Smooth muscle cell (in vitro differentiated cells): Measurements from ENCODE around the gene TMEM115. TPM values are rescaled to one million over a fixed set of nuclear protein-coding genes. Genes with fewer than 3 reads are reported as not detected.

Experiments used
- DNase-seq: peaks from one replicate; lab custom pipeline; 2025; ENCODE audit not compliant: unreplicated experiment; lab: John Stamatoyannopoulos, UW
- H2AFZ ChIP-seq: fragments of 200-600 bp; sonication (generic); 2 replicates; pipeline ENCODE4 v1.6.0; 2016; ENCODE audit warnings: antibody characterized with exemption, low read depth, mild to moderate bottlenecking
- H3F3A ChIP-seq: fragments of 200-600 bp; sonication (generic); 2 replicates; pipeline ENCODE4 v1.6.0; 2017; ENCODE audit warnings: antibody characterized with exemption, low read depth
- H3K27ac ChIP-seq: fragments of 200-600 bp; sonication (generic); 2 replicates; pipeline ENCODE4 v1.5.1; 2016; ENCODE audit warnings: low read depth, mild to moderate bottlenecking
- H3K27me3 ChIP-seq: fragments of 200-600 bp; sonication (generic); 2 replicates; pipeline ENCODE4 v1.6.1; 2016; ENCODE audit warnings: low read depth, mild to moderate bottlenecking
- H3K36me3 ChIP-seq: fragments of 200-600 bp; sonication (generic); 2 replicates; pipeline ENCODE4 v1.5.1; 2016; ENCODE audit warnings: low read depth
- H3K4me1 ChIP-seq: fragments of 200-600 bp; sonication (generic); 2 replicates; pipeline ENCODE4 v1.5.1; 2016; ENCODE audit warnings: low read depth
- H3K4me2 ChIP-seq: fragments of 200-600 bp; sonication (generic); 2 replicates; pipeline ENCODE4 v1.6.0; 2016; ENCODE audit warnings: mild to moderate bottlenecking
- H3K4me3 ChIP-seq: fragments of 200-600 bp; sonication (generic); 2 replicates; pipeline ENCODE4 v1.5.1; 2016; ENCODE audit warnings: mild to moderate bottlenecking
- H3K79me2 ChIP-seq: fragments of 200-600 bp; sonication (generic); 2 replicates; pipeline ENCODE4 v1.6.0; 2016; ENCODE audit warnings: low read depth, mild to moderate bottlenecking
- H3K9ac ChIP-seq: fragments of 200-600 bp; sonication (generic); 2 replicates; pipeline ENCODE4 v1.6.0; 2016; ENCODE audit warnings: low read depth
- H3K9me3 ChIP-seq: fragments of 200-600 bp; sonication (generic); replicated peaks from 2 replicates; pipeline ENCODE4 v1.5.1; 2016; ENCODE audit warnings: low read depth
- H4K20me1 ChIP-seq: fragments of 200-600 bp; sonication (generic); 2 replicates; pipeline ENCODE4 v1.6.0; 2016; ENCODE audit warnings: low read depth
- WGBS: methylation state at CpG from one replicate; pipeline ENCODE4 v1.1.7; 2016; ENCODE audit warnings: low lambda C conversion rate; 5-methylcytosine and 5-hydroxymethylcytosine counted together
- polyA plus RNA-seq: library from polyadenylated mRNA; unstranded; fragments of >200 nt; fragmentation: Nextera tagmentation; extraction: Ambion mirVana; gene quantifications from 2 replicates; pipeline ENCODE4 v1.2.1, GENCODE V29; 2016
- total RNA-seq: library from RNA; depleted of rRNA; stranded (reverse); fragments of >200 nt; gene quantifications from 2 replicates; pipeline ENCODE4 v1.2.3, GENCODE V29; 2014
- TF ChIP-seq, protein P1 (sequence below): fragments of 200-600 bp; sonication (generic); IDR thresholded peaks from 2 replicates; pipeline ENCODE4 v1.5.1; 2017; ENCODE audit warnings: borderline replicate concordance, mild to moderate bottlenecking, antibody characterized with exemption; ENCODE audit not compliant: insufficient read depth, poor library complexity, severe bottlenecking

TMEM115 gene
- total and polyA plus RNA-seq, 2 experiments from 2014 or later: 42.7 to 56.6 TPM

DNA sequence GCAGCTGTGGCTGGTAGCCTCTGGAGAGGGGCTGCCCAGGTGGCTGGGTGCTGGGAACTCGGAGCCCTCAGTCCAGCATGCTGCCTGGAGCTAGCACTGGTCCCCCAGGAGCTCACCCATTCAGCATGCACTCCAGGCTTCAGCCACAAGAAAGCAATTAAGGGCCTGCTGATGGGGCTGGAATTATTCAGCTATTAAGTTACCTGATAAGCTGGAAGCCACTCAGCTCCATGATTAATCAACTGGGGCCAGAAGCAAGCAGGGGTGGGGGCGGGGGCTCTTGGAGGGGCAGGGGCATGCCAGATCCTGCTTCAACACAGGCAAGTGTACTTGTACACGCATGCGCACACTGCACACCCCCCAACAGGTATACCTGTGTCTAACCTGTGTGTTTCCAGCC lies 22.1 kb upstream of the TMEM115 start:
- Histone ChIP-seq H3K79me2 (no peaks in the 10 kb centered on the region), H2AFZ (no peak overlapping the region), H3K9ac (no peak overlapping the region), H3K36me3 (no peaks in the 10 kb centered on the region), H4K20me1 (no peaks in the 10 kb centered on the region), H3F3A (no peaks in the 10 kb centered on the region), H3K4me1 (no peaks in the 10 kb centered on the region), H3K9me3 (no peaks in the 10 kb centered on the region), H3K4me2 (no peak overlapping the region), H3K4me3 (no peak overlapping the region), H3K27me3 (no peaks in the 10 kb centered on the region), H3K27ac (no peak overlapping the region)
- TF ChIP-seq, protein P1, sequence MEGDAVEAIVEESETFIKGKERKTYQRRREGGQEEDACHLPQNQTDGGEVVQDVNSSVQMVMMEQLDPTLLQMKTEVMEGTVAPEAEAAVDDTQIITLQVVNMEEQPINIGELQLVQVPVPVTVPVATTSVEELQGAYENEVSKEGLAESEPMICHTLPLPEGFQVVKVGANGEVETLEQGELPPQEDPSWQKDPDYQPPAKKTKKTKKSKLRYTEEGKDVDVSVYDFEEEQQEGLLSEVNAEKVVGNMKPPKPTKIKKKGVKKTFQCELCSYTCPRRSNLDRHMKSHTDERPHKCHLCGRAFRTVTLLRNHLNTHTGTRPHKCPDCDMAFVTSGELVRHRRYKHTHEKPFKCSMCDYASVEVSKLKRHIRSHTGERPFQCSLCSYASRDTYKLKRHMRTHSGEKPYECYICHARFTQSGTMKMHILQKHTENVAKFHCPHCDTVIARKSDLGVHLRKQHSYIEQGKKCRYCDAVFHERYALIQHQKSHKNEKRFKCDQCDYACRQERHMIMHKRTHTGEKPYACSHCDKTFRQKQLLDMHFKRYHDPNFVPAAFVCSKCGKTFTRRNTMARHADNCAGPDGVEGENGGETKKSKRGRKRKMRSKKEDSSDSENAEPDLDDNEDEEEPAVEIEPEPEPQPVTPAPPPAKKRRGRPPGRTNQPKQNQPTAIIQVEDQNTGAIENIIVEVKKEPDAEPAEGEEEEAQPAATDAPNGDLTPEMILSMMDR: no peak
- 90% methylated on average over 3 of the region's 4 CpGs for WGBS
- no peak for DNase-seq

DNA sequence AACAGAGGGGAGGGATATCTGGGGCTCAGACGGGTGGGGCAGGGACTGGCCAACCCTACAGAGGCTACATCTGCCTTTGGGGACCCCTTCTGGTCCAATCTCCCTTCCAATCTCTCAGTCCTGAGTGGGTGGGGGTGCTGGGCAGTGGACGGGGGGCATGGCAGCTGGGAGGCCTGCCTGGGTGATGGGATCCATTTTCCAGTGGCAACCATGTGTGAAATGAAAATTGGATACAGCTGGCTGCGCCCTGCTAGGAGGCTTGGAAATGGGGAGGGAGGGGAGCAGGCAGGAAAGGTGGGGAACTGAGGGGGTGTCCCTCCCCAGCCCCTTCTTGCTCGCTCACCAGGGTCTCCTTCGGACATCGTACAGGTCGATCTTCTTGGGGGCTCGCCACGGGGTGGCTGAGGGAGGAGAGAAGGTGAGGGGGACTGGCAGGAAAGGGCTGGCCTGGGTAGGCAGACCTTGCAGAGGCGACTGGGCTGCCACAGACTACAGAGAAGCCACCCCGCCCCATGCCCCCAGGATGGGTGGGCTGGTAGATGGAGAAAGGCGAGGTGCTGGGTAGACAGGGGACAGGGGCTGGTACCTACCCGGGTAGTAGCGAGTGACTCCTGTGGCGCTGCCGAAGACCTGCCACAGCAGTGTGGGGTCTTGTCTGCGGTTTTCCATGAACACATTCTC lies 21.2 kb upstream of the TMEM115 start:
- TF ChIP-seq, protein P1: no peak
- 95% methylated on average over 17 of the region's 17 CpGs for WGBS

GRCh38 chr3:50378757-50379156 lies 19.4 kb upstream of the TMEM115 start:
- H2AFZ ChIP-seq: no peak overlapping the region
- no peaks in the 10 kb centered on the region for H3K4me1 ChIP-seq
- H3K36me3 ChIP-seq: no peaks in the 10 kb centered on the region
- no peak overlapping the region for H3K4me2 ChIP-seq
- no peaks in the 10 kb centered on the region for H3K79me2 ChIP-seq
- H3K27me3 ChIP-seq: no peaks in the 10 kb centered on the region
- WGBS: 90% methylated on average over 17 of the region's 17 CpGs
- no peaks in the 10 kb centered on the region for H3F3A ChIP-seq
- no peaks in the 10 kb centered on the region for H3K9me3 ChIP-seq
- no peak for DNase-seq
- H3K9ac ChIP-seq: no peak overlapping the region
- no peak overlapping the region for H3K27ac ChIP-seq
- no peaks in the 10 kb centered on the region for H4K20me1 ChIP-seq
- TF ChIP-seq, protein P1: no peak
- no peak overlapping the region for H3K4me3 ChIP-seq

More for the DNA sequence above, 21.2 kb upstream of the TMEM115 start:
- H3K27me3 ChIP-seq: no peaks in the 10 kb centered on the region
- no peaks in the 10 kb centered on the region for H3K4me1 ChIP-seq
- no peaks in the 10 kb centered on the region for H3F3A ChIP-seq
- H3K9ac ChIP-seq: no peak overlapping the region
- no peaks in the 10 kb centered on the region for H3K9me3 ChIP-seq
- H3K4me3 ChIP-seq: no peak overlapping the region
- no peaks in the 10 kb centered on the region for H3K36me3 ChIP-seq
- no peak overlapping the region for H3K4me2 ChIP-seq
- no peaks in the 10 kb centered on the region for H4K20me1 ChIP-seq
- H3K79me2 ChIP-seq: no peaks in the 10 kb centered on the region
- no peak overlapping the region for H3K27ac ChIP-seq
- no peak for DNase-seq
- H2AFZ ChIP-seq: no peak overlapping the region

DNA sequence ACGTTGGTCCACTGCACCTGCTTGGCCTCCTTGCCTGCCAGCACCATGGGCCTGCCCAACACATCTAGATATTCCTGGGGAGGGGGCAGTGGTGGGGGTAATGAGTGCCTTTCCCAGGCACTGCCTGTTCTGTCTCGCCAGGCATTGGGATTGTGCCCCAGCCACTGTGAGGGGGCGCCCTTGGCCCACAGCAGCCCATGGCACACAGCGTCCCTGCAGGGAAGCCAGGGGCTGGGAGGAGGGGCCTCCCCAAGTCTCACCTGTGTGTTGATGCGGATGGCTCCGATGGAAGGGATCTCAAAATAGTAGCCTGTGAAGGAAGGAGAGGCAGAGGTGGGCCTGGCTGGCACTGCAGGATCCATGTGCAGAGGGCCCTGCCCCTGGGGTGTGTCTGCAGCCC lies 18.7 kb upstream of the TMEM115 start:
- Histone ChIP-seq H3K9ac (no peak overlapping the region), H3F3A (no peaks in the 10 kb centered on the region), H3K36me3 (no peaks in the 10 kb centered on the region), H3K9me3 (no peaks in the 10 kb centered on the region), H2AFZ (no peak overlapping the region), H3K4me2 (no peak overlapping the region), H3K79me2 (no peaks in the 10 kb centered on the region), H3K4me3 (no peak overlapping the region), H4K20me1 (no peaks in the 10 kb centered on the region), H3K4me1 (no peaks in the 10 kb centered on the region), H3K27me3 (no peaks in the 10 kb centered on the region), H3K27ac (no peak overlapping the region)
- 76% methylated on average over 6 of the region's 6 CpGs for WGBS
- TF ChIP-seq, protein P1: no peak
- no peak for DNase-seq
